ENCODE results near the gene PRTG. TPM values are rescaled to one million over a fixed set of nuclear protein-coding genes. Genes with fewer than 3 reads are reported as not detected.
A peak's percentile ranks its signal among the peaks of the same experiment; 100 is the strongest.

PRTG gene
- total and polyA plus RNA-seq, 2 experiments from 2014 or later, result under 0.01 TPM; not detected in 1

DNA sequence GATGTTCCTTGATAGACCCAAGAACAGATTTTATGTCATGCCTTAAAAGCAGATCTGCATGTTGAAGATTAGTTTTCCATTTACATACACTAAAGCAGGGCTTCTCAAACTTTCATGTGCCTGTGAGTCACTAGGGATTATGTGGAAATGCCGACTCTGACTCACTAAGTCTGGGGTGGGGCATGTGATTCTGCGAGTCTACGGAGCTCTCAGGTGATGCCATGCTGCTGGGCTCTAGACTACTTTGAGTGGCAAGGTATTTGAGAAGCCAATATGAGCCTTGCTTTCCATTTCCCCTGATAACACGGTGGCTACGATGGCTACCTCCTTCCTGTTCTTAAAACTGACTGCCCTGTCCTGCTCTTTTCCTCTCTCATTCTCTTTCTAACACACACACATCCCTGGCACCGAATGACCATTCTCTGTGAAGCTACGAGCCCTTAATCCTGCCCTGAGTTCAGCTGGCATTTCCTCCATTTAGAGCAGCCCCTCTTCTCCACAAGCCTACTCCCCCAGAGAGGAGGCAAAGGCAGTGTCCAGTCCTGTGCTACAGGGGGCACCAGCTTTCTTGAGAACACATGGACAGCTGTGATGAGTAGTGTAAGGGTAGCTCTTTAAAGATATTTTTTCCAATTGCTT is 115.1 kb downstream of the PRTG start:
- no peak overlapping the region for H3K27ac ChIP-seq
- 12 to 13% methylated on average over 7 of the region's 7 CpGs for WGBS, 2 experiments (ENCODE audit: low coverage in 1 of 2, low lambda C conversion rate in 2 of 2, missing lambda C conversion rate in 2 of 2)
- no peaks in the 10 kb centered on the region for H3K9me3 ChIP-seq (ENCODE audit: low read depth)
- H3K27me3 ChIP-seq (replicated peaks; ENCODE audit: insufficient read depth), result no peaks in the 10 kb centered on the region; the same call in 1 of the 2 replicates
- H3K4me1 ChIP-seq (ENCODE audit: insufficient read depth), result no peaks in the 10 kb centered on the region
- no peaks in the 10 kb centered on the region for H3K36me3 ChIP-seq (ENCODE audit: low read depth)
- TF ChIP-seq EZH2 (IDR thresholded peaks at IDR 0.05; ENCODE audit: insufficient read depth, poor library complexity, severe bottlenecking) (no peak), EZH2phosphoT487 (IDR thresholded peaks at IDR 0.05; ENCODE audit: insufficient read depth, low read depth) (no peak)
- no peak overlapping the region for H3K4me3 ChIP-seq
- in situ Hi-C loops (cut with MboI), result loop anchor here (25.0 kb wide), 1 partner anchor 416 kb away; no protein-coding TSS in a partner anchor
- H2AFZ ChIP-seq, result peak overlapping the region; percentile 10; the same call in 1 of the 2 replicates
- H3K4me2 ChIP-seq (ENCODE audit: unreplicated experiment), result peak overlapping the region; percentile 12
- no peaks in the 10 kb centered on the region for H3F3A ChIP-seq (ENCODE audit: insufficient read depth)
- DNase-seq, result peak; percentile 93
- H4K20me1 ChIP-seq (ENCODE audit: insufficient read depth), result no peaks in the 10 kb centered on the region
- no peak overlapping the region for H3K9ac ChIP-seq
- no peaks in the 10 kb centered on the region for H3K79me2 ChIP-seq (ENCODE audit: insufficient read depth)
- H3K9me2 ChIP-seq (ENCODE audit: insufficient read depth), result no peaks in the 10 kb centered on the region

DNA sequence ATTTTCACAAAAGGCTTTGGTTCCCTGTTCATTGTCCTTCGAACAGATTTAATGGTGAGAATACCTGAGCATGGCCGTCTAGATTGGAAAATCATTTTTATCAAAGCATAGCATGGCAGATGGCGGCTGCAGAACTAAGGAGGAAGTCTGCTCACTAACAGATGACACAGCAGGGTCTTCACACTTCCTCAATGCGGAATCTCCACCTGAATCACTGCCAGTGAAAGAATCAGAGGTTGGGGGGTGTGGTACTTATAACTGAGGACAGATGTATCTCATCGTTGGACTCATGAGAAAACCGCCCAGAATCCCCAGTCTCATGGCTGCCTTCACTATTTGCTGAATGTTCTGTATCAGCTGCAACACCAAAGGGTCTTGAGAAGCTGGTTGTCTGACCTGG is 123.2 kb downstream of the PRTG start:
- Histone ChIP-seq H2AFZ (no peak overlapping the region), H3F3A (ENCODE audit: insufficient read depth) (no peaks in the 10 kb centered on the region), H3K36me3 (ENCODE audit: low read depth) (no peaks in the 10 kb centered on the region), H3K27ac (no peak overlapping the region), H3K9ac (no peak overlapping the region), H3K27me3 (replicated peaks; ENCODE audit: insufficient read depth) (peaks cover 6% of the 10 kb centered on the region), H4K20me1 (ENCODE audit: insufficient read depth) (no peaks in the 10 kb centered on the region), H3K4me1 (ENCODE audit: insufficient read depth) (no peaks in the 10 kb centered on the region), H3K4me2 (ENCODE audit: unreplicated experiment) (no peak overlapping the region), H3K4me3 (no peak overlapping the region), H3K9me2 (ENCODE audit: insufficient read depth) (no peaks in the 10 kb centered on the region), H3K79me2 (ENCODE audit: insufficient read depth) (no peaks in the 10 kb centered on the region), H3K9me3 (ENCODE audit: low read depth) (no peaks in the 10 kb centered on the region)
- TF ChIP-seq EZH2phosphoT487 (IDR thresholded peaks at IDR 0.05; ENCODE audit: insufficient read depth, low read depth) (no peak), EZH2 (IDR thresholded peaks at IDR 0.05; ENCODE audit: insufficient read depth, poor library complexity, severe bottlenecking) (no peak)
- WGBS, 2 experiments (ENCODE audit: low coverage in 1 of 2, low lambda C conversion rate in 2 of 2, missing lambda C conversion rate in 2 of 2), result 30 to 40% methylated on average over 6 of the region's 6 CpGs
- in situ Hi-C loops (cut with MboI), result no loop called here
- DNase-seq, result no peak

DNA sequence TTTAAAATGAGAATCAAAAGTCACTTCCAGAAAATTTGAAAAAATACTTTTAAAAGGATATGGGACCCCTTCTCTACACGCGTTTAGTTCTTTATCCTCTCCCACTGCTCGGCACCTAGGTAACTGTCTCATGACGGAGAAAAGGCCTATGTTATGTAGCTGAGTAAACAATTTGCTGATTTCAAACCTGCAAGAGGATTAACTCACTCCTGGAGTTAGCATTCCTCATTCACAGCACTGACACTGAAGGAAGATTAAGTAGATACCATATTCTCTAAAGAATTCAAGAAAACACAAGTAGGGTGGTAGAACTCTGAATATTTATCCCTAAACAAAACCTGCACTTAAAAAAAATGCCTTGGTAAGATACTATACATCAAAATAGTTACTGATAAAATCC is 124.6 kb downstream of the PRTG start:
- Histone ChIP-seq H3K9me3 (ENCODE audit: low read depth) (no peaks in the 10 kb centered on the region), H3K4me3 (no peak overlapping the region), H3K4me1 (ENCODE audit: insufficient read depth) (no peaks in the 10 kb centered on the region), H3K9me2 (ENCODE audit: insufficient read depth) (no peaks in the 10 kb centered on the region), H3K36me3 (ENCODE audit: low read depth) (no peaks in the 10 kb centered on the region), H3K79me2 (ENCODE audit: insufficient read depth) (no peaks in the 10 kb centered on the region), H3K9ac (no peak overlapping the region), H3F3A (ENCODE audit: insufficient read depth) (no peaks in the 10 kb centered on the region), H3K27me3 (replicated peaks; ENCODE audit: insufficient read depth) (peaks cover 20% of the 10 kb centered on the region), H4K20me1 (ENCODE audit: insufficient read depth) (no peaks in the 10 kb centered on the region), H2AFZ (no peak overlapping the region), H3K27ac (no peak overlapping the region), H3K4me2 (ENCODE audit: unreplicated experiment) (no peak overlapping the region)
- WGBS, 2 experiments (ENCODE audit: low coverage in 1 of 2, low lambda C conversion rate in 2 of 2, missing lambda C conversion rate in 2 of 2), result 89 to 91% methylated on average over 4 of the region's 4 CpGs
- TF ChIP-seq EZH2phosphoT487 (IDR thresholded peaks at IDR 0.05; ENCODE audit: insufficient read depth, low read depth) (no peak), EZH2 (IDR thresholded peaks at IDR 0.05; ENCODE audit: insufficient read depth, poor library complexity, severe bottlenecking) (no peak)
- in situ Hi-C loops (cut with MboI), result no loop called here
- no peak for DNase-seq

DNA sequence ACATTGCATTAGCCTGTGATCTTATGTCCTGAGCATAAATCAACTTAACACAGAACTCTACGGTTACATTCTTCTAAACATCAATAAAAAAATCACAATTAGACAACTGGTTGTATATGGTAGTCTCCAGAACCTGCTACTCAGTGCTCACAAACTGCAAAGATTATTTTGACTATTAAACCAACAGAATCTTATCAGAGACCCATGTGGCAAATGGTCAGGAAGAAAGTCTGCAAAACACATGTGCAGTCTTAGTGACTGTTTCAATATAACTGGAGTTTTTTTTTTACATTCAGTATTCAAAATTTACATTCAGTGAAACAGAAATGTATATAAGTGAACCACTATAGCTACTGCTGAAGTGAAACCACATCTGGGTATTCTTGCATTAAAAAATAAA is 127.5 kb downstream of the PRTG start:
- 21 to 45% methylated on average over 1 of the region's 1 CpG for WGBS, 2 experiments (ENCODE audit: low coverage in 1 of 2, low lambda C conversion rate in 2 of 2, missing lambda C conversion rate in 2 of 2)
- H3K4me2 ChIP-seq (ENCODE audit: unreplicated experiment), result no peak overlapping the region
- no peaks in the 10 kb centered on the region for H4K20me1 ChIP-seq (ENCODE audit: insufficient read depth)
- in situ Hi-C loops (cut with MboI), result no loop called here
- H3K4me3 ChIP-seq, result no peak overlapping the region
- peaks cover 26% of the 10 kb centered on the region for H3K27me3 ChIP-seq (replicated peaks; ENCODE audit: insufficient read depth)
- no peak for DNase-seq
- no peak overlapping the region for H2AFZ ChIP-seq
- H3K79me2 ChIP-seq (ENCODE audit: insufficient read depth), result no peaks in the 10 kb centered on the region
- H3F3A ChIP-seq (ENCODE audit: insufficient read depth), result no peaks in the 10 kb centered on the region
- no peaks in the 10 kb centered on the region for H3K9me3 ChIP-seq (ENCODE audit: low read depth)
- TF ChIP-seq EZH2 (IDR thresholded peaks at IDR 0.05; ENCODE audit: insufficient read depth, poor library complexity, severe bottlenecking) (no peak), EZH2phosphoT487 (IDR thresholded peaks at IDR 0.05; ENCODE audit: insufficient read depth, low read depth) (no peak)
- H3K4me1 ChIP-seq (ENCODE audit: insufficient read depth), result no peaks in the 10 kb centered on the region
- H3K9me2 ChIP-seq (ENCODE audit: insufficient read depth), result no peaks in the 10 kb centered on the region
- no peaks in the 10 kb centered on the region for H3K36me3 ChIP-seq (ENCODE audit: low read depth)
- no peak overlapping the region for H3K27ac ChIP-seq
- no peak overlapping the region for H3K9ac ChIP-seq

All from GM23248 (cell line).